Fibroblast of lung (primary cell): ENCODE results near the gene LRP5. TPM values are rescaled to one million over a fixed set of nuclear protein-coding genes. Genes with fewer than 3 reads are reported as not detected.
A peak's percentile ranks its signal among the peaks of the same experiment; 100 is the strongest.

Source experiments
- DNase-seq, 2 donors: peaks; one replicate each; pipeline versions ENCODE4 v3.0.0 to v3.0.0-alpha.2; 2010; ENCODE audit warnings: low read depth in 2 of 2
- H2AFZ ChIP-seq: 2 replicates; pipeline ENCODE4 v1.5.1; 2012; ENCODE audit warnings: low read length, control low read depth, inconsistent platforms
- H3K27ac ChIP-seq: 2 replicates; pipeline ENCODE4 v1.5.1; 2011; ENCODE audit warnings: low read length, control low read depth; ENCODE audit not compliant: insufficient read depth
- H3K27me3 ChIP-seq: 2 replicates; pipeline ENCODE4 v1.5.1; 2011; ENCODE audit warnings: mild to moderate bottlenecking, low read length; ENCODE audit not compliant: control insufficient read depth, insufficient read depth
- H3K36me3 ChIP-seq: 2 replicates; pipeline ENCODE4 v1.5.1; 2011; ENCODE audit warnings: low read length; ENCODE audit not compliant: control insufficient read depth, insufficient read depth
- H3K4me1 ChIP-seq: 2 replicates; pipeline ENCODE4 v1.5.1; 2011; ENCODE audit warnings: low read length; ENCODE audit not compliant: control insufficient read depth, insufficient read depth; ENCODE audit errors: extremely low read depth
- H3K4me2 ChIP-seq: 2 replicates; pipeline ENCODE4 v1.5.1; 2011; ENCODE audit warnings: low read length, control low read depth; ENCODE audit not compliant: insufficient read depth; ENCODE audit errors: extremely low read depth
- H3K4me3 ChIP-seq, 4 experiments: fragments of 200-600 bp in 1 of 4; sonication (generic) in 1 of 4; replicated peaks in 1 of 4; 2 replicates each; pipeline ENCODE4 v1.5.1; 2011 to 2016; ENCODE audit warnings: low read length in 4 of 4, low read depth in 3 of 4, mild to moderate bottlenecking in 3 of 4, control low read depth in 2 of 4, inconsistent platforms in 1 of 4, mixed read lengths in 1 of 4; ENCODE audit not compliant: insufficient read depth in 1 of 4; ENCODE audit errors: control extremely low read depth in 1 of 4
- H3K79me2 ChIP-seq: 2 replicates; pipeline ENCODE4 v1.5.1; 2012; ENCODE audit warnings: mild to moderate bottlenecking, low read length, inconsistent platforms; ENCODE audit not compliant: control insufficient read depth, insufficient read depth
- H3K9ac ChIP-seq: 2 replicates; pipeline ENCODE4 v1.5.1; 2011; ENCODE audit warnings: mild to moderate bottlenecking, low read length, control low read depth; ENCODE audit not compliant: insufficient read depth
- H3K9me3 ChIP-seq: 2 replicates; pipeline ENCODE4 v1.5.1; 2012; ENCODE audit warnings: low read depth, low read length; ENCODE audit not compliant: control insufficient read depth, insufficient read depth
- H4K20me1 ChIP-seq: 2 replicates; pipeline ENCODE4 v1.5.1; 2011; ENCODE audit warnings: low read length; ENCODE audit not compliant: control insufficient read depth, insufficient read depth; ENCODE audit errors: extremely low read depth
- EZH2 ChIP-seq: IDR thresholded peaks from 2 replicates; pipeline ENCODE4 v1.5.1; 2012; ENCODE audit warnings: low read length, control low read depth, mild to moderate bottlenecking; ENCODE audit errors: missing control alignments
- polyA plus RNA-seq, 2 donors: library from polyadenylated mRNA; depleted of rRNA in 1 of 2; stranded (reverse) in 1 of 2; unstranded in 1 of 2; fragments of >200 nt; gene quantifications; 2 replicates each; pipeline ENCODE4 v1.2.1, GENCODE V29; 2011 to 2012; ENCODE audit warnings: missing spikeins in 1 of 2
- total RNA-seq: library from RNA; depleted of rRNA; stranded (reverse); fragments of >200 nt; gene quantifications from 2 replicates; pipeline ENCODE4 v1.2.1, GENCODE V29; 2014
- TF ChIP-seq, protein P1 (sequence below), 2 donors: IDR thresholded peaks in 1 of 2; conservative IDR thresholded peaks in 1 of 2; 1 replicate in 1 of 2; 2 replicates in 1 of 2; pipeline ENCODE4 v1.5.1; 2011 to 2012; ENCODE audit warnings: low read length in 2 of 2, control low read depth in 1 of 2, inconsistent platforms in 1 of 2, low read depth in 1 of 2, mild to moderate bottlenecking in 1 of 2

Gene LRP5
- total and polyA plus RNA-seq, 2 donors (not counting 1 experiment from before 2014, with no cell fraction given): 3.8 to 22.0 TPM

DNA sequence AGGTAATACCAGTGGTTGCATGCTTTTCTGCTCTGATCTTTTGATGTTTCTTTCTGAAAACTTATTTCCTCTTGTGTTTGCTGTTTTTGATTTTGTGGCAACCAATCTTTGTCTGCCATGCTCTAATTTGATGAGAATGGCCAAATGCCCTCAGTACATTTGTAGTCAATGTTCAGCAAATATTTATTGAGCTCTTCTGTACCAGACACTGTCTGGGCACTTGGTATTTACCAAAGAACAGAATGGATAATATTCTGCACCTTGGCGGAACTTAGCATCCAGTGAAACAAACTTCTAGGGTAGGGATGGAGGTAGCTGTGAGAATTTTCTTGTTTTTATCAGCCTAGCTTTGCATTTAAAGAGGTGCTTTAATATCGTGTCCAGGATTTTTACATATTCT, 167.8 kb downstream of the LRP5 start:
- Histone ChIP-seq H3K27me3 (no peaks in the 10 kb centered on the region), H3K79me2 (peaks cover 81% of the 10 kb centered on the region), H4K20me1 (no peaks in the 10 kb centered on the region), H3K4me1 (no peaks in the 10 kb centered on the region), H3K9me3 (no peaks in the 10 kb centered on the region), H2AFZ (no peak overlapping the region), H3K27ac (no peak overlapping the region), H3K4me3 (no peak overlapping the region), H3K9ac (no peak overlapping the region), H3K36me3 (no peaks in the 10 kb centered on the region), H3K4me2 (no peak overlapping the region)
- DNase-seq: no peak
- no peak for TF ChIP-seq EZH2
- TF ChIP-seq, protein P1, sequence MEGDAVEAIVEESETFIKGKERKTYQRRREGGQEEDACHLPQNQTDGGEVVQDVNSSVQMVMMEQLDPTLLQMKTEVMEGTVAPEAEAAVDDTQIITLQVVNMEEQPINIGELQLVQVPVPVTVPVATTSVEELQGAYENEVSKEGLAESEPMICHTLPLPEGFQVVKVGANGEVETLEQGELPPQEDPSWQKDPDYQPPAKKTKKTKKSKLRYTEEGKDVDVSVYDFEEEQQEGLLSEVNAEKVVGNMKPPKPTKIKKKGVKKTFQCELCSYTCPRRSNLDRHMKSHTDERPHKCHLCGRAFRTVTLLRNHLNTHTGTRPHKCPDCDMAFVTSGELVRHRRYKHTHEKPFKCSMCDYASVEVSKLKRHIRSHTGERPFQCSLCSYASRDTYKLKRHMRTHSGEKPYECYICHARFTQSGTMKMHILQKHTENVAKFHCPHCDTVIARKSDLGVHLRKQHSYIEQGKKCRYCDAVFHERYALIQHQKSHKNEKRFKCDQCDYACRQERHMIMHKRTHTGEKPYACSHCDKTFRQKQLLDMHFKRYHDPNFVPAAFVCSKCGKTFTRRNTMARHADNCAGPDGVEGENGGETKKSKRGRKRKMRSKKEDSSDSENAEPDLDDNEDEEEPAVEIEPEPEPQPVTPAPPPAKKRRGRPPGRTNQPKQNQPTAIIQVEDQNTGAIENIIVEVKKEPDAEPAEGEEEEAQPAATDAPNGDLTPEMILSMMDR (conservative IDR thresholded peaks at IDR 0.05 in 1 of 2, IDR thresholded peaks at IDR 0.05 in 1 of 2; ENCODE audit: low read depth in 1 of 2, low read length in 2 of 2): no peak

- Histone ChIP-seq H3K4me3 (no peak overlapping the region), H3K79me2 (peaks cover 88% of the 10 kb centered on the region), H2AFZ (no peak overlapping the region), H3K4me2 (no peak overlapping the region), H3K27ac (no peak overlapping the region), H3K36me3 (no peaks in the 10 kb centered on the region), H3K9ac (no peak overlapping the region), H3K9me3 (no peaks in the 10 kb centered on the region), H4K20me1 (no peaks in the 10 kb centered on the region), H3K4me1 (no peaks in the 10 kb centered on the region), H3K27me3 (no peaks in the 10 kb centered on the region)
- TF ChIP-seq EZH2: no peak
- TF ChIP-seq, protein P1 (conservative IDR thresholded peaks at IDR 0.05 in 1 of 2, IDR thresholded peaks at IDR 0.05 in 1 of 2; ENCODE audit: low read depth in 1 of 2, low read length in 2 of 2): no peak
- peak in 1 of 2 donors; percentile 24 for DNase-seq
These were observed 168.6 kb downstream of the LRP5 start for GRCh38 chr11:68480852-68481510.

DNA sequence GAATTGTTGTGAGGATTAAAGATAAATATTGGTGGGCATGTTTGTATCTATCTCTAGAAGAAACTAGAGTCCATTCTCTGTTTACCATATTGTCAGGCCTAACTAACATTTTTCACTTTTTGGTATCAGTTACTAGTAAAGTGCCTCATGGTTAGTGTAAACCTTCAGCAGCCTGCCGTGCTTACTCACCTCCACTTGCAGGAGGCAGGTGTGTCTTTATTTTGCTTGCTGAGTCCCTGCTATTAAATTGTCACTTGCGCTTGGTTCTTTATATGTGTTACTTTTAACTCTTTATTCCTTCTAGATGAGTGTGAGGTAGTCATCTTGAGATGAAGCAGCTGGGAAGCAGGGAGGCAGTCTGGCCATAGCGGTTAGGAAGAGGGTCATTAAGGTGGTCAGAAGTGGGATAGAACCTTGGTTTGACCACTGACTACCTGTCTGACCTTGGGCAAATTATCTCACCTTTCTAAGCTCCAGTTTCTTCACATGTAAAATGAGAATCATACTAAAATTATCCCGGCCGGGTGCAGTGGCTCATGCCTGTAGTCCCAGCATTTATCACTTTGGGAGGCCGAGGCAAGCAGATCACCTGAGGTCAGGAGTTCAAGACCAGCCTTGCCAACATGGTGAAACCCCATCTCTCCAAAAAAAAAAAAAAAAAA, 169.3 kb downstream of the LRP5 start:
- Histone ChIP-seq H3K4me2 (no peak overlapping the region), H3K27me3 (no peaks in the 10 kb centered on the region), H4K20me1 (no peaks in the 10 kb centered on the region), H3K9ac (no peak overlapping the region), H3K27ac (no peak overlapping the region), H3K4me3 (no peak overlapping the region), H3K79me2 (peaks cover 90% of the 10 kb centered on the region), H3K36me3 (no peaks in the 10 kb centered on the region), H3K9me3 (no peaks in the 10 kb centered on the region), H3K4me1 (no peaks in the 10 kb centered on the region), H2AFZ (no peak overlapping the region)
- TF ChIP-seq, protein P1 (conservative IDR thresholded peaks at IDR 0.05 in 1 of 2, IDR thresholded peaks at IDR 0.05 in 1 of 2; ENCODE audit: low read depth in 1 of 2, low read length in 2 of 2): no peak
- TF ChIP-seq EZH2: no peak
- DNase-seq: no peak
